Memory B cell (primary cell): Measurements from ENCODE around the gene THOP1.

Source experiments
- ATAC-seq: fragments of 150-1000 bp; cut with Tn5 transposase; 2 replicates; pipeline ENCODE4 v1.10.0; 2021; ENCODE audit warnings: low read depth, mild to moderate bottlenecking, moderate library complexity
- DNase-seq, 2 donors: peaks; one replicate each; pipeline ENCODE4 v3.0.0; 2022; ENCODE audit warnings: low spot score in 2 of 2
- H3K27ac Mint-ChIP-seq: one replicate; pipeline ENCODE4 v1.8.0; 2022; ENCODE audit warnings: mild to moderate bottlenecking, moderate library complexity, mixed read lengths
- H3K27me3 Mint-ChIP-seq: one replicate; pipeline ENCODE4 v1.8.0; 2022; ENCODE audit warnings: mixed read lengths
- H3K36me3 Mint-ChIP-seq: one replicate; pipeline ENCODE4 v1.8.0; 2022; ENCODE audit warnings: mild to moderate bottlenecking, mixed read lengths
- H3K4me1 Mint-ChIP-seq: one replicate; pipeline ENCODE4 v1.8.0; 2022; ENCODE audit warnings: mixed read lengths
- H3K4me3 Mint-ChIP-seq: one replicate; pipeline ENCODE4 v1.8.0; 2022; ENCODE audit warnings: mild to moderate bottlenecking, moderate library complexity, mixed read lengths
- H3K9me3 Mint-ChIP-seq: one replicate; pipeline ENCODE4 v1.8.0; 2022; ENCODE audit warnings: mixed read lengths

Gene THOP1

DNA sequence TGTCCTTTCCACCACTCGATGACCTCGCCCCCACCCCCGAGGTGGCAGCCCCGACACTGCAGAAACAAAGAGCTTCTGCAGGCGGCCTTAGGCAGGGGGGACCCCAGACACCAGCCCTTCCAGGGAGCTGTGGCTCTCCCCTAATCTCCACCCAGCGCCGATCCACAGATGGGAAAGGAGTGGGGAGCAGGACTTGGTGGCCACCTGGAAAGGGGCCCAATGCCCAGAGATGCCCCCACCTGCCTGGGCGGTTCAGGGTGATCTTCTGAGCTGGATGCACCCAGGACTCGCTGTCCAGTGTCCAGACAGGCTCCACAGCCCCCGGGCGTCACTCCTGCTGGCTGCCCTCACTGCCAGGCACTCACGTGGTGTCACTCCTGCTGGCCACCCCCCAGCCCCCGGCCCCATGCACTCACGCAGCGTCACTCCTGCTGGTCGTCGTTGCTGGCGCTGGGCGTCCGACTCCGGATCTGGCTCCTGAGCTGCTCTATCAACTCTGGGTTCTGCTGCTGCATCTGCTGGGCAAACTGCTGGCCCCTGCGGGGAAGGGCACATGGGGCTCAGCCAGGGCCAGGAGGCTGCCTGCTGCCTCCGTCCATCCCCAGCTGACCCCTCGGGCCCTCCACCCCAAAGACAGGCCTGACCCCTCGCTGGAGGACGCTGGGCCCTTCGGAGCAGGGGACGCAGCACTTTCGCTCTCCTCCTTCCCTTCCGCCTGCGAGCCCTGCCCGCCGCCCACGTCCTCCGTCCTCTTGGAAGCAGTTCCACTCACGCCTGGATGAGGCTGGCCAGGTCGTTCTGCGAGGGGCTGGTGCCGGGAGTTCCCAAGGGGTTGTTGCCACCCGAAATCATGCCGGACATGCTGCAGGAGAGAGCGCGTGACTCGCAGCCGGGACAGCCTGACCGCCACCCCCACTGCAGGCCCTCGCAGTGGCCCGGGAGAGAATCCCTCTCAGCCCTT lies 28.1 kb upstream of the THOP1 start:
- no peak for DNase-seq
- Mint-ChIP-seq H3K9me3 (no peaks in the 10 kb centered on the region), H3K4me3 (no peak overlapping the region), H3K36me3 (peaks cover 17% of the 10 kb centered on the region), H3K27me3 (no peaks in the 10 kb centered on the region), H3K27ac (no peak overlapping the region), H3K4me1 (no peaks in the 10 kb centered on the region)
- ATAC-seq = no peak

GRCh38 chr19:2758601-2759313 lies 26.5 kb upstream of the THOP1 start:
- Mint-ChIP-seq H3K27ac (peak overlapping the region; percentile 55), H3K36me3 (peaks cover 21% of the 10 kb centered on the region), H3K4me3 (no peak overlapping the region), H3K9me3 (no peaks in the 10 kb centered on the region), H3K4me1 (no peaks in the 10 kb centered on the region), H3K27me3 (no peaks in the 10 kb centered on the region)
- DNase-seq = no peak
- no peak for ATAC-seq

- Mint-ChIP-seq H3K4me1 (no peaks in the 10 kb centered on the region), H3K36me3 (peaks cover 21% of the 10 kb centered on the region), H3K27ac (peak overlapping the region; percentile 55), H3K4me3 (no peak overlapping the region), H3K9me3 (no peaks in the 10 kb centered on the region), H3K27me3 (no peaks in the 10 kb centered on the region)
- no peak for DNase-seq
- ATAC-seq = peak; percentile 27
Observed at GRCh38 chr19:2759362-2759761, 25.9 kb upstream of the THOP1 start.

DNA sequence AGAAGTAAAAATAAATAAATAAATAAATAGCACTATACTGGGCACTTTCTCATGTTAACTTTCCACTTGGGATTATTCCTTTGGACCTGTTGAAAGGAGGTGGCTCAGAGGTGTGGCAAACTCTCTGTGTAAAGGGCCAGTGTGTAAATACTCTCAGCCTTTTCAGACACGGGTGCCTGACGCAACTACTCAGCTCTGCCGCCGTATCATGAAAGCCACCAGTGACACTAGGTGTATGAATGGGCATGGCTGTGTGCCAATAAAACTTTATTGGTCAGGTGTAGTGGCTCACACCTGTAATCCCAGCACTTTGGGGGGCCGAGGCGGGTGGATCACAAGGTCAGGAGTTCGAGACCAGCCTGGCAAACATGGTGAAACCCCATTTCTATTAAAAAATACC lies 25.3 kb upstream of the THOP1 start:
- Mint-ChIP-seq H3K9me3 (no peaks in the 10 kb centered on the region), H3K4me1 (no peaks in the 10 kb centered on the region), H3K4me3 (no peak overlapping the region), H3K27ac (peak overlapping the region; percentile 55), H3K36me3 (peaks cover 21% of the 10 kb centered on the region), H3K27me3 (no peaks in the 10 kb centered on the region)
- DNase-seq = no peak
- no peak for ATAC-seq

GRCh38 chr19:2761309-2761677 lies 24.0 kb upstream of the THOP1 start:
- no peaks in the 10 kb centered on the region for H3K4me1 Mint-ChIP-seq
- no peak for ATAC-seq
- DNase-seq = no peak
- no peak overlapping the region for H3K4me3 Mint-ChIP-seq
- no peaks in the 10 kb centered on the region for H3K27me3 Mint-ChIP-seq
- no peaks in the 10 kb centered on the region for H3K9me3 Mint-ChIP-seq
- H3K36me3 Mint-ChIP-seq = peaks cover 22% of the 10 kb centered on the region
- H3K27ac Mint-ChIP-seq = no peak overlapping the region

DNA sequence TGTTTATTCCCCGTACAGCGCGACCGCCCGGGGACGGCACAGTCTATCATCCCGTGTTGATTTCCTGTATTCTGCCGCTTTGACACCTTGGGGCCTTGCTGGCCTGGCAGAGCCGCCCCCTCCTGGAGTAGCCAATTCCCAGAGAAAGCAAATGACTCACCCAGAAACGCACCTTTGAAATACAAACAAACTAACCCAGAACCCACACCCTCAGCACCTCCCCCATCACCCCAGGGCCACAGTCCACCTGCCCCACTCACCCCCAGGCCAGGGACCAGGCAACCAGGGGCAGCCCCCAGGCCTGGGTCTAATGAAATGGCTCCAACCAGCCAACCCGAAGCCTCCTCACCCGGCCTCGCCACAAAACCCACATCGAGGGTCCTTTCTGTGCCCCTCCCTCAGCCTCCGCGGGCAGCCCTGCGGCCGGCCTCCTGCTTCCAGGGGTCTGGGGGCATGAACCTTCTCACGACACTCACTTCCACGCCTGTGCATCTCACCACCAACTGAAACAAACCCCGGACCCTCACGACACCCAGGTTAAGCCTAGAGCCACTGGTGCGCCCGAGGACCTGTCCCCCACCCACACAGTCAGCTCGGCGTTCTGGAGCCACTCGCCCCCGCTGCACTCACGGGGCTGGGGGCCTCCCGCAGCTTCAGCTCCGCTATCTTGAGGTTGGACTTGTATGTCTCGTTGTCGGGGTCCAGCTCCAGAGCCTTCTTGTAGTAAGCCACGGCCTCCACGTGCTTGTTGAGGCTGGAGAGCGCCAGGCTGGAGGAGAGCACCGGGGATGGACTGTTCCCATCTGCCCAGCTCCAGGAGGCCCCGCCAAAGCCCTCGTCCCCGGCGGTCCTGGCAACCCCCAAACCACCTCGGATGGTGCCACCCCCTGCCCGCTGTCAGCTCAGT lies 23.2 kb upstream of the THOP1 start:
- DNase-seq (no peak), ATAC-seq (no peak)
- Mint-ChIP-seq H3K27me3 (no peaks in the 10 kb centered on the region), H3K27ac (no peak overlapping the region), H3K36me3 (peaks cover 24% of the 10 kb centered on the region), H3K9me3 (no peaks in the 10 kb centered on the region), H3K4me1 (no peaks in the 10 kb centered on the region), H3K4me3 (no peak overlapping the region)

DNA sequence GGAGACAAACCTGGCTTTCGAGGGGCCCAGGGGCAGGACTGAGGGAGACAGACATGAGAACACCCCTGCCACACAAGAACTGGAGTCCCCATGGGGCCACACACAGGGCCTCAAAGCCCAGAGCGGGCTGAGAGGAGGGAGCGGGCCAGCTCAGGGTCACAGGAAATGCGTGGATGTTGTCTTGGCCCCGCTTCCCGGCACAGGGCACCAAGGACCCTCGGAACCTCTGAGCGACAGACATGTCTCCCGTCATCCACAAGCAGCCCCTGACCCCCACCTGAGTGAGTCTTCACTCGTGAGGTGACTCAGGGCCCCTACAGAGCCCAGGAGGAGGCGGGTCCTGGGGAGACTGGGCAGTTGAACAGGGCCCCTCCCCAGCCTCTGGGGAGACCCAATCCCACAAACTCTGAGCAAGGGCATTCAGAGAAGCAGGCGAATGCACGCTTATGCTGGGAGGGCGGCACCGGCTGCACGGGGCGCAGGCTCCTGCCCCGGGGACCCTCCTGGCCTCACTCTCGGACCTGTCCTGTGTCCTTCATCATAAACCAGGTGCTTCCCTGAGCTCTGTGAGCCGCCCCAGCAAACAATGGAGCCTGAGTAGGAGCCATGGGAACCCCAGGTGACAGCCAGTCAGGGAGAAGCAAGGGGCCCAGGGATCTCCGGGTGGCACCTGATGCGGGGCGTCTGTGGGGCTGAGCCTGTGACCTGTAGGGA lies 22.4 kb upstream of the THOP1 start:
- Mint-ChIP-seq H3K27me3 (no peaks in the 10 kb centered on the region), H3K36me3 (peaks cover 19% of the 10 kb centered on the region), H3K4me1 (no peaks in the 10 kb centered on the region), H3K4me3 (no peak overlapping the region), H3K9me3 (no peaks in the 10 kb centered on the region), H3K27ac (no peak overlapping the region)
- ATAC-seq = no peak
- DNase-seq = no peak

DNA sequence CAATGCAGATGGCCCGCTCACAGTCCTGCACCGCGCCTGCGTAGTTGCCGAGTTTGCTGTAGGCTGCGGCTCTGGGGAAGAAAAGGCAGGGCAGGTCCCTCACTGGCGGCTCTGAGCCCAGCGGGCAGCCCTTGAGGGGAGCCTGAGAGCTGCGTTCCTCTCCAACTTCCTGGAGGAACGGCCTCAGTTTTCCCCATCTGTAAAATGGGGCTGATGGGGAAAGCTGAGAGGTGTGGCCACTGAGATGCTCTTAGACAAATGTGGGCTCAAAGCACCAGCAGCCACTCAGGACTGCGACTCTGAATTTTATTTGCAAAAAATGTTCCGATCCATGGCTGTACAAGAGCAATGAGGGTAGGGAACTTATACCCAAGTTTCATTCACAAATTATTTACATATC lies 21.6 kb upstream of the THOP1 start:
- ATAC-seq = no peak
- H3K4me3 Mint-ChIP-seq = no peak overlapping the region
- H3K27me3 Mint-ChIP-seq = no peaks in the 10 kb centered on the region
- no peak for DNase-seq
- no peak overlapping the region for H3K27ac Mint-ChIP-seq
- no peaks in the 10 kb centered on the region for H3K4me1 Mint-ChIP-seq
- peaks cover 17% of the 10 kb centered on the region for H3K36me3 Mint-ChIP-seq
- H3K9me3 Mint-ChIP-seq = no peaks in the 10 kb centered on the region

- Mint-ChIP-seq H3K9me3 (no peaks in the 10 kb centered on the region), H3K27me3 (no peaks in the 10 kb centered on the region), H3K4me3 (no peak overlapping the region), H3K4me1 (no peaks in the 10 kb centered on the region), H3K27ac (no peak overlapping the region), H3K36me3 (peaks cover 14% of the 10 kb centered on the region)
- no peak for ATAC-seq
- DNase-seq = no peak
Observed at GRCh38 chr19:2764945-2765344, 20.4 kb upstream of the THOP1 start.

GRCh38 chr19:2765376-2765775 lies 19.9 kb upstream of the THOP1 start:
- Mint-ChIP-seq H3K27ac (no peak overlapping the region), H3K27me3 (no peaks in the 10 kb centered on the region), H3K36me3 (peaks cover 14% of the 10 kb centered on the region), H3K4me1 (no peaks in the 10 kb centered on the region), H3K9me3 (no peaks in the 10 kb centered on the region), H3K4me3 (no peak overlapping the region)
- DNase-seq (no peak), ATAC-seq (no peak)

DNA sequence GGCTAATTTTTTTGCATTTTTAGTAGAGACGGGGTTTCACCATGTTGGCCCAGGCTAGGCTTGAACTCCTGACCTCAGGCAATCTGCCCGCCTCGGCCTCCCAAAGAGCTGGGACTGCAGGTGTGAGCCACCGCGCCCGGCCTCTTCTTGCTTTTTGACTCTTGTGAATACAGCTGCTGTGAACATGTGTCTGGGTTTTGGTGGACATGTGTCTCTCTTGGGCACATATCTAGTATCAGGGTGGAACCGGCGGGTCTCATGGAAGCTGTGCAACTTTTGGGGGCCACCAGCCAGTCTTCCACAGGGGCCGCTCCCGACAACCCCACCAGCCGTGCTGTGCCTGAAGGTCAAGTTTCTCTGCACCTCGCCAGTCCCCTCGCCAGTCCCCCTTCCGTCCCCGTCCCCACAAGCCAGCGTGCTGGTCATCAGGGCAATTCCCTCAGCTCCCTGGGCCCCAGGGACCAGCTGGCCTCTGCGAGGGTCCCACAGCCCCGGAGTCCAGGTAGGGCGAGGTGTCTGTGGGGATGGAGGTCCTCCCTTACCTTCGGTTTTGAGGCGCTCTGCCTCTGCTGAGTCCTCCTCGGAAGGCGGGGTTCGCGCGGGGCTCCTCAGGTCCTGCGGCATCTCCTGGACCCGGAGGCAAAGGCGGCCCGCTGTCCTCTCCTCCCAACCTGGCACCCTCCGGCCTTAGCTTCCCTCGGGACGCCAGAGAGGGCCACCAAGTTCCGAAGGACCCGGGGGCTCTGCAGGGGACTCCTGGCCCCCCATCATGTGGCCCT lies 18.5 kb upstream of the THOP1 start:
- H3K9me3 Mint-ChIP-seq = no peaks in the 10 kb centered on the region
- no peak overlapping the region for H3K4me3 Mint-ChIP-seq
- H3K36me3 Mint-ChIP-seq = peaks cover 13% of the 10 kb centered on the region
- no peak overlapping the region for H3K27ac Mint-ChIP-seq
- H3K4me1 Mint-ChIP-seq = no peaks in the 10 kb centered on the region
- ATAC-seq (no peak), DNase-seq (no peak)
- no peaks in the 10 kb centered on the region for H3K27me3 Mint-ChIP-seq

DNA sequence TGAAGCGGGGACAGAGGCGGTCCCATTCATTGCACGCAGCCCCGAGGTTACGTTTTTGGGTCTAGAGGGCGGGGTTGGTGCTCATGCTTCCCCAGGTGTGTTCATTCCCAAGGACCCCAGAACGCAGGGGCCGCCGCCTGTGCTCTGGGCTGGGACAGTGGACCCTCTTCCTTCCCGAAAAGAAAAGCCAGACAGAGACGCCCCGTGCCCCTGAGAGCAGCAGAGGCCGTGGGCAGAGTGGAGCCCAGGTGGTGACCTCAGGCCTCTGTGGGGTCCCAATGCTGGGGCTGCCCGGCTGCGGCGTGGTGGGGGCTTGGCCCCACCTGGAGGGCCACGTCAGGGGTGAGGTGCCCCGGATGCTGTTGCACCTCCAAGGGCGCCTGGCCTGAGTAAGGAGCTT lies 17.6 kb upstream of the THOP1 start:
- H3K9me3 Mint-ChIP-seq = no peaks in the 10 kb centered on the region
- DNase-seq (no peak), ATAC-seq (no peak)
- no peak overlapping the region for H3K27ac Mint-ChIP-seq
- H3K4me3 Mint-ChIP-seq = no peak overlapping the region
- peaks cover 9% of the 10 kb centered on the region for H3K36me3 Mint-ChIP-seq
- no peaks in the 10 kb centered on the region for H3K4me1 Mint-ChIP-seq
- no peaks in the 10 kb centered on the region for H3K27me3 Mint-ChIP-seq
